Smooth muscle cell (in vitro differentiated cells): Measurements from ENCODE around the gene REG1A. TPM values are rescaled to one million over a fixed set of nuclear protein-coding genes. Genes with fewer than 3 reads are reported as not detected.

ENCODE experiments used
- DNase-seq: peaks from one replicate; lab custom pipeline; 2025; ENCODE audit not compliant: unreplicated experiment; lab: John Stamatoyannopoulos, UW
- H2AFZ ChIP-seq: fragments of 200-600 bp; sonication (generic); 2 replicates; pipeline ENCODE4 v1.6.0; 2016; ENCODE audit warnings: antibody characterized with exemption, low read depth, mild to moderate bottlenecking
- H3F3A ChIP-seq: fragments of 200-600 bp; sonication (generic); 2 replicates; pipeline ENCODE4 v1.6.0; 2017; ENCODE audit warnings: antibody characterized with exemption, low read depth
- H3K27ac ChIP-seq: fragments of 200-600 bp; sonication (generic); 2 replicates; pipeline ENCODE4 v1.5.1; 2016; ENCODE audit warnings: low read depth, mild to moderate bottlenecking
- H3K27me3 ChIP-seq: fragments of 200-600 bp; sonication (generic); 2 replicates; pipeline ENCODE4 v1.6.1; 2016; ENCODE audit warnings: low read depth, mild to moderate bottlenecking
- H3K36me3 ChIP-seq: fragments of 200-600 bp; sonication (generic); 2 replicates; pipeline ENCODE4 v1.5.1; 2016; ENCODE audit warnings: low read depth
- H3K4me1 ChIP-seq: fragments of 200-600 bp; sonication (generic); 2 replicates; pipeline ENCODE4 v1.5.1; 2016; ENCODE audit warnings: low read depth
- H3K4me2 ChIP-seq: fragments of 200-600 bp; sonication (generic); 2 replicates; pipeline ENCODE4 v1.6.0; 2016; ENCODE audit warnings: mild to moderate bottlenecking
- H3K4me3 ChIP-seq: fragments of 200-600 bp; sonication (generic); 2 replicates; pipeline ENCODE4 v1.5.1; 2016; ENCODE audit warnings: mild to moderate bottlenecking
- H3K79me2 ChIP-seq: fragments of 200-600 bp; sonication (generic); 2 replicates; pipeline ENCODE4 v1.6.0; 2016; ENCODE audit warnings: low read depth, mild to moderate bottlenecking
- H3K9ac ChIP-seq: fragments of 200-600 bp; sonication (generic); 2 replicates; pipeline ENCODE4 v1.6.0; 2016; ENCODE audit warnings: low read depth
- H3K9me3 ChIP-seq: fragments of 200-600 bp; sonication (generic); replicated peaks from 2 replicates; pipeline ENCODE4 v1.5.1; 2016; ENCODE audit warnings: low read depth
- H4K20me1 ChIP-seq: fragments of 200-600 bp; sonication (generic); 2 replicates; pipeline ENCODE4 v1.6.0; 2016; ENCODE audit warnings: low read depth
- WGBS: methylation state at CpG from one replicate; pipeline ENCODE4 v1.1.7; 2016; ENCODE audit warnings: low lambda C conversion rate; 5-methylcytosine and 5-hydroxymethylcytosine counted together
- polyA plus RNA-seq: library from polyadenylated mRNA; unstranded; fragments of >200 nt; fragmentation: Nextera tagmentation; extraction: Ambion mirVana; gene quantifications from 2 replicates; pipeline ENCODE4 v1.2.1, GENCODE V29; 2016
- total RNA-seq: library from RNA; depleted of rRNA; stranded (reverse); fragments of >200 nt; gene quantifications from 2 replicates; pipeline ENCODE4 v1.2.3, GENCODE V29; 2014
- TF ChIP-seq, protein P1 (sequence below): fragments of 200-600 bp; sonication (generic); IDR thresholded peaks from 2 replicates; pipeline ENCODE4 v1.5.1; 2017; ENCODE audit warnings: borderline replicate concordance, mild to moderate bottlenecking, antibody characterized with exemption; ENCODE audit not compliant: insufficient read depth, poor library complexity, severe bottlenecking

The REG1A gene
- total and polyA plus RNA-seq, 2 experiments from 2014 or later: not detected

GRCh38 chr2:79129804-79130203 lies 9.5 kb downstream of the REG1A start:
- Histone ChIP-seq H3K4me3 (no peak overlapping the region), H2AFZ (no peak overlapping the region), H3K27ac (no peak overlapping the region), H3K27me3 (no peaks in the 10 kb centered on the region), H4K20me1 (no peaks in the 10 kb centered on the region), H3K9ac (no peak overlapping the region), H3K4me2 (no peak overlapping the region), H3F3A (no peaks in the 10 kb centered on the region), H3K9me3 (no peaks in the 10 kb centered on the region), H3K4me1 (no peaks in the 10 kb centered on the region), H3K79me2 (no peaks in the 10 kb centered on the region), H3K36me3 (no peaks in the 10 kb centered on the region)
- DNase-seq: no peak
- TF ChIP-seq, protein P1, sequence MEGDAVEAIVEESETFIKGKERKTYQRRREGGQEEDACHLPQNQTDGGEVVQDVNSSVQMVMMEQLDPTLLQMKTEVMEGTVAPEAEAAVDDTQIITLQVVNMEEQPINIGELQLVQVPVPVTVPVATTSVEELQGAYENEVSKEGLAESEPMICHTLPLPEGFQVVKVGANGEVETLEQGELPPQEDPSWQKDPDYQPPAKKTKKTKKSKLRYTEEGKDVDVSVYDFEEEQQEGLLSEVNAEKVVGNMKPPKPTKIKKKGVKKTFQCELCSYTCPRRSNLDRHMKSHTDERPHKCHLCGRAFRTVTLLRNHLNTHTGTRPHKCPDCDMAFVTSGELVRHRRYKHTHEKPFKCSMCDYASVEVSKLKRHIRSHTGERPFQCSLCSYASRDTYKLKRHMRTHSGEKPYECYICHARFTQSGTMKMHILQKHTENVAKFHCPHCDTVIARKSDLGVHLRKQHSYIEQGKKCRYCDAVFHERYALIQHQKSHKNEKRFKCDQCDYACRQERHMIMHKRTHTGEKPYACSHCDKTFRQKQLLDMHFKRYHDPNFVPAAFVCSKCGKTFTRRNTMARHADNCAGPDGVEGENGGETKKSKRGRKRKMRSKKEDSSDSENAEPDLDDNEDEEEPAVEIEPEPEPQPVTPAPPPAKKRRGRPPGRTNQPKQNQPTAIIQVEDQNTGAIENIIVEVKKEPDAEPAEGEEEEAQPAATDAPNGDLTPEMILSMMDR: no peak

DNA sequence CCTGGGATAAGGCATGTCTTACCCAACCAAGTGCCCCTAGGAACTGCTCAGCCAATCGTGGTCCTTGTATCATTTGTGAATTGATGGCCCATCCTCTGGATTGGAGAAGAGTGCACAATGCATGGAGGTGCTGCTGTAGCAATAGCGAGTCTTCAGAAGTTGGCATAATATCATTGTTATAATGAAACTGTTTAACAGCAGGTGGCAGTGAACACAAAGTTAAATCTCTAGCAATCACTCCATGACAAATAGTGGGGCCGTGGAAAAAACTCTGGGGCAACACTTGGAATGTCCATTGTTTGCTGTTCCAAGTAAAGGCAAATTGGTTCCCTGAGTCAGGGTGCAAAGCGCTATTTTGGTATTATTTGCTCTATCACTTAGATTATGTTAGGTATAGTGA lies 11.4 kb downstream of the REG1A start:
- TF ChIP-seq, protein P1: no peak
- Histone ChIP-seq H3K27me3 (no peaks in the 10 kb centered on the region), H3K9me3 (no peaks in the 10 kb centered on the region), H3K36me3 (no peaks in the 10 kb centered on the region), H3K4me3 (no peak overlapping the region), H3K79me2 (no peaks in the 10 kb centered on the region), H3K4me2 (no peak overlapping the region), H3K27ac (no peak overlapping the region), H4K20me1 (no peaks in the 10 kb centered on the region), H2AFZ (no peak overlapping the region), H3F3A (no peaks in the 10 kb centered on the region), H3K4me1 (no peaks in the 10 kb centered on the region), H3K9ac (no peak overlapping the region)
- DNase-seq: no peak
- 86% methylated on average over 4 of the region's 4 CpGs for WGBS

GRCh38 chr2:79138385-79138784 lies 18.1 kb downstream of the REG1A start:
- Histone ChIP-seq H4K20me1 (no peaks in the 10 kb centered on the region), H2AFZ (no peak overlapping the region), H3K9me3 (no peaks in the 10 kb centered on the region), H3K4me3 (no peak overlapping the region), H3K27me3 (no peaks in the 10 kb centered on the region), H3F3A (no peaks in the 10 kb centered on the region), H3K36me3 (no peaks in the 10 kb centered on the region), H3K4me2 (no peak overlapping the region), H3K4me1 (no peaks in the 10 kb centered on the region), H3K79me2 (no peaks in the 10 kb centered on the region), H3K27ac (no peak overlapping the region), H3K9ac (no peak overlapping the region)
- DNase-seq: no peak
- WGBS: 96% methylated on average over 3 of the region's 3 CpGs
- TF ChIP-seq, protein P1: no peak

- no peaks in the 10 kb centered on the region for H3F3A ChIP-seq
- no peak overlapping the region for H3K9ac ChIP-seq
- H2AFZ ChIP-seq: no peak overlapping the region
- no peaks in the 10 kb centered on the region for H3K4me1 ChIP-seq
- H4K20me1 ChIP-seq: no peaks in the 10 kb centered on the region
- no peaks in the 10 kb centered on the region for H3K79me2 ChIP-seq
- H3K27ac ChIP-seq: no peak overlapping the region
- no peaks in the 10 kb centered on the region for H3K36me3 ChIP-seq
- no peaks in the 10 kb centered on the region for H3K27me3 ChIP-seq
- no peak overlapping the region for H3K4me2 ChIP-seq
- DNase-seq: no peak
- TF ChIP-seq, protein P1: no peak
- H3K9me3 ChIP-seq: no peaks in the 10 kb centered on the region
- no peak overlapping the region for H3K4me3 ChIP-seq
These were observed 19.1 kb downstream of the REG1A start for GRCh38 chr2:79139423-79139822.
